Body of pancreas (tissue), 4 donors: ENCODE results near the gene GALNT3.

Experiments
- CTCF ChIP-seq, 7 experiments: fragments of 450-650 bp in 4 of 7; fragments of 200-600 bp in 3 of 7; sonication (generic) in 3 of 7; IDR thresholded peaks; one replicate each; pipeline ENCODE4 v1.5.1; 2016 to 2019; ENCODE audit warnings: antibody characterized with exemption in 7 of 7
- POLR2A ChIP-seq, 3 donors: fragments of 450-650 bp; IDR thresholded peaks; one replicate each; pipeline ENCODE4 v1.6.1; 2016; ENCODE audit warnings: antibody characterized with exemption in 3 of 3, mild to moderate bottlenecking in 2 of 3

GRCh38 chr2:165720511-165720910 is 73.5 kb downstream of the GALNT3 start:
- TF ChIP-seq CTCF (IDR thresholded peaks at IDR 0.05), result no peak
- no peak for TF ChIP-seq POLR2A (IDR thresholded peaks at IDR 0.05)
